Measurements from ENCODE around the gene SETDB2. TPM values are rescaled to one million over a fixed set of nuclear protein-coding genes. Genes with fewer than 3 reads are reported as not detected.

SETDB2 gene
- total RNA-seq, 1 experiment from 2014 or later: 5.2 TPM

DNA sequence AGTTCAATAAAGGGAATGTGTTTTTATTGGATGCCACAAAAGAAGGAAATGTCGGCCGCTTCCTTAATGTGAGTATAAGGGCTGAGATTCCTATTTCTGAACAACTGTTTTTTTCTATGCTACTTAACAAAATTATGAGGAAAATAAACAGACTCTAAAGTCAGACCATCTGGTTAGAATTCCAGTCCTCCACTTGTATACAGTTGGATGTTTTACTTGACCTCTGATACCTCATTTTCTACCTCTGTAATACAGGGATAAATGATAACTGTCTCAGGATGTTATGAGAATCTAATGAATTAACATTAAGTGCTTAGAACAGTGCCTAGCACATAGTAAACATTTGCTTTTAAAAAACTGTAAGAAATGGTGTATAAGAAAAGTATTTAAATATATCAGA is 44.5 kb downstream of the SETDB2 start:
- no peak for DNase-seq (ENCODE audit: low read depth, low spot score)
- ChIA-PET POLR2A (no interaction called here), CTCF (no interaction called here), RAD21 (ENCODE audit: low non-redundant PET in 1 of 2, low total read pairs in 2 of 2, uncharacterized antibody in 2 of 2, unreplicated experiment in 2 of 2) (no interaction called here)
- Histone ChIP-seq H4K20me1 (ENCODE audit: insufficient read depth) (no peaks in the 10 kb centered on the region), H3K4me2 (ENCODE audit: low read length) (no peak overlapping the region), H2AFZ (ENCODE audit: low read depth, low read length, poor library complexity, severe bottlenecking) (no peak overlapping the region), H3K9me2 (ENCODE audit: insufficient read depth) (no peaks in the 10 kb centered on the region), H3K27me3 (ENCODE audit: insufficient read depth, low read length) (no peaks in the 10 kb centered on the region), H3K27ac (ENCODE audit: low read depth, low read length) (no peak overlapping the region), H3K9me3 (ENCODE audit: control insufficient read depth in 1 of 2, insufficient read depth in 1 of 2, low read depth in 1 of 2, low read length in 2 of 2) (no peaks in the 10 kb centered on the region), H3K4me1 (ENCODE audit: control insufficient read depth in 1 of 2, insufficient read depth in 2 of 2, low read length in 2 of 2) (peaks cover 0 to 3% of the 10 kb centered on the region in 2 experiments; a peak in 2 of 4 replicates), H3K9ac (ENCODE audit: low read length) (no peak overlapping the region), H3K79me2 (ENCODE audit: insufficient read depth, low read length) (no peaks in the 10 kb centered on the region), H3K36me3 (ENCODE audit: control insufficient read depth in 1 of 2, insufficient read depth in 2 of 2, low read length in 2 of 2) (no peaks in the 10 kb centered on the region), H3K4me3 (replicated peaks in 1 of 2; ENCODE audit: low read depth in 1 of 2, low read length in 2 of 2) (no peak overlapping the region)
- intact Hi-C loops (cut with micrococcal nuclease): no loop called here
- BruUV-seq (replicated peaks): no TSS peak
- TF ChIP-seq EZH2phosphoT487 (IDR thresholded peaks at IDR 0.05; ENCODE audit: borderline replicate concordance) (no peak), JUND (IDR thresholded peaks at IDR 0.05) (no peak), YY1 (IDR thresholded peaks at IDR 0.05; ENCODE audit: extremely low read depth, insufficient replicate concordance, low read depth, low read length) (no peak), SIN3A (IDR thresholded peaks at IDR 0.05; ENCODE audit: low read depth) (no peak), CBX3 (IDR thresholded peaks at IDR 0.05; ENCODE audit: low read depth) (no peak), POLR2AphosphoS5 (IDR thresholded peaks at IDR 0.05; ENCODE audit: low read depth, low read length) (no peak)
- ATAC-seq: no peak

DNA sequence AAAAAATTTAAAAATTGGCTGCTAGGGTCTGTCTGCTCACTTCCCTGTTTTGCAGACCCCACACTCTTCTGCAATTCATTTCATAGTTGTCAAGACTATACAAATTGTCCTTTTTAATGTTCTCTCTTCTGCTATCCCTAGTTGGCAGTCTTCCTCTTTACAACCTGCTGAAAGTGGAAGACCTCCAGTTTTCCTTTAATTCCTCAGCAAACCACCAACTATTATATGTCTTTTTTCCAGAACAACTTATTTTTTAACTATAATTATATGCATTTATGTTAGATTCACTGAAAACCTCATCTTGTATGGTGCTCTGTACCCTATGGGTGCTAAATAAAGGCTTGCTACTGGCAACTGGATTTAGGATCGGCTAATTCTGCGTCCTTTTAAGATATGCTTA is 50.6 kb downstream of the SETDB2 start:
- Histone ChIP-seq H4K20me1 (ENCODE audit: insufficient read depth) (no peaks in the 10 kb centered on the region), H3K36me3 (ENCODE audit: control insufficient read depth in 1 of 2, insufficient read depth in 2 of 2, low read length in 2 of 2) (no peaks in the 10 kb centered on the region), H3K9me2 (ENCODE audit: insufficient read depth) (no peaks in the 10 kb centered on the region), H3K27ac (ENCODE audit: low read depth, low read length) (peak overlapping the region; percentile 67), H3K4me3 (replicated peaks in 1 of 2; ENCODE audit: low read depth in 1 of 2, low read length in 2 of 2) (peak overlapping the region; percentile 50 to 62), H2AFZ (ENCODE audit: low read depth, low read length, poor library complexity, severe bottlenecking) (no peak overlapping the region), H3K9me3 (ENCODE audit: control insufficient read depth in 1 of 2, insufficient read depth in 1 of 2, low read depth in 1 of 2, low read length in 2 of 2) (no peaks in the 10 kb centered on the region), H3K27me3 (ENCODE audit: insufficient read depth, low read length) (no peaks in the 10 kb centered on the region), H3K4me1 (ENCODE audit: control insufficient read depth in 1 of 2, insufficient read depth in 2 of 2, low read length in 2 of 2) (peaks cover 11 to 21% of the 10 kb centered on the region in 2 experiments; a peak in 3 of 4 replicates), H3K9ac (ENCODE audit: low read length) (peak overlapping the region; percentile 73), H3K4me2 (ENCODE audit: low read length) (peak overlapping the region; percentile 87), H3K79me2 (ENCODE audit: insufficient read depth, low read length) (no peaks in the 10 kb centered on the region)
- DNase-seq (ENCODE audit: low read depth, low spot score) (no peak), ATAC-seq (no peak)
- intact Hi-C loops (cut with micrococcal nuclease): no loop called here
- CTCF ChIA-PET: no interaction called here
- no TSS peak for BruUV-seq (replicated peaks)
- POLR2A ChIA-PET: no interaction called here
- RAD21 ChIA-PET (ENCODE audit: low non-redundant PET in 1 of 2, low total read pairs in 2 of 2, uncharacterized antibody in 2 of 2, unreplicated experiment in 2 of 2): interaction anchor here (0.7 kb wide), 2 partner anchors 26 to 353 kb away, joined by 3 to 5 read pairs; no protein-coding TSS in a partner anchor
- no peak for TF ChIP-seq EGR1 (IDR thresholded peaks at IDR 0.05; ENCODE audit: low read depth)
- TF ChIP-seq ZNF274 (IDR thresholded peaks at IDR 0.05; ENCODE audit: low read depth, low read length): no peak
- TF ChIP-seq YY1 (IDR thresholded peaks at IDR 0.05; ENCODE audit: extremely low read depth, insufficient replicate concordance, low read depth, low read length): no peak
- TF ChIP-seq FOSL1 (IDR thresholded peaks at IDR 0.05; ENCODE audit: low read depth): no peak
- no peak for TF ChIP-seq TCF7L2 (IDR thresholded peaks at IDR 0.05; ENCODE audit: borderline replicate concordance, extremely low read depth, insufficient read depth, insufficient read length)
